T-helper 2 cell treated with Interferon-gamma antibody and Interleukin-4, amounts not matched to agents 5 μg/mL and 100 μg/mL, for 36 hours (primary cell): ENCODE data around the gene SLC25A21.
"Not testable (repeated sequence)": the region's sequence is repeated elsewhere in the genome, so short reads cannot be mapped to it uniquely, and the experiment has no call there.

Experiments used
- DNase-seq: peaks from one replicate; pipeline ENCODE4 v3.0.0; 2021; ENCODE audit warnings: low spot score
- H3K27ac Mint-ChIP-seq: one replicate; pipeline ENCODE4 v1.8.0; 2021; ENCODE audit warnings: mild to moderate bottlenecking, mixed read lengths
- H3K27me3 Mint-ChIP-seq: one replicate; pipeline ENCODE4 v1.8.0; 2021; ENCODE audit warnings: low read depth, mixed read lengths
- H3K36me3 Mint-ChIP-seq: one replicate; pipeline ENCODE4 v1.8.0; 2021; ENCODE audit warnings: low read depth, mixed read lengths
- H3K4me1 Mint-ChIP-seq: one replicate; pipeline ENCODE4 v1.8.0; 2021; ENCODE audit warnings: low read depth, mixed read lengths
- H3K4me3 Mint-ChIP-seq: one replicate; pipeline ENCODE4 v1.8.0; 2022; ENCODE audit warnings: mild to moderate bottlenecking, moderate library complexity, mixed read lengths
- H3K9me3 Mint-ChIP-seq: one replicate; pipeline ENCODE4 v1.8.0; 2021; ENCODE audit warnings: mixed read lengths

The SLC25A21 gene

GRCh38 chr14:37081856-37082255 lies 90.5 kb downstream of the SLC25A21 start:
- H3K4me1 Mint-ChIP-seq, result no peaks in the 10 kb centered on the region
- H3K27me3 Mint-ChIP-seq, result no peaks in the 10 kb centered on the region
- H3K9me3 Mint-ChIP-seq, result peaks cover 6% of the 10 kb centered on the region
- H3K36me3 Mint-ChIP-seq, result no peaks in the 10 kb centered on the region
- DNase-seq, result no peak
- H3K4me3 Mint-ChIP-seq, result no peak overlapping the region
- H3K27ac Mint-ChIP-seq, result no peak overlapping the region

DNA sequence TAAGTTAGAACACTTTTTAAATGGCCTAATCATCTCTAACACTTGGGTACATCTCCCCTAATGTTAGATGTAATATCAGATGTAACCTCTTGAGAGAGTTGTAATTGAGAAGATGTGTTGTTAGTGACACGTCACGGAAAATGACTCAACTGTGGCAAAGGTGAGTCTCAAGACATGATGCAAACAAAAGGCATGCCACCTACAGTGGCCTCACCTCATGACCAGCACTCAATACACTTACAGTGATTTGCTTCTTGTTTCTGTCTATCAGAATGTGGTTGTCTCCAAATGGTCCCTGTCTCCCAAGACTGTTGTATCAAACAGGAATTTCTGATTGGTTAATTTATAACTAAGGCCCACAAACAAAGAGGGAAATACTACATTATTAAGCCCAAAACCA lies 91.2 kb downstream of the SLC25A21 start:
- Mint-ChIP-seq H3K27me3 (no peaks in the 10 kb centered on the region), H3K4me1 (no peaks in the 10 kb centered on the region), H3K4me3 (no peak overlapping the region), H3K27ac (no peak overlapping the region), H3K9me3 (peaks cover 6% of the 10 kb centered on the region), H3K36me3 (no peaks in the 10 kb centered on the region)
- no peak for DNase-seq

DNA sequence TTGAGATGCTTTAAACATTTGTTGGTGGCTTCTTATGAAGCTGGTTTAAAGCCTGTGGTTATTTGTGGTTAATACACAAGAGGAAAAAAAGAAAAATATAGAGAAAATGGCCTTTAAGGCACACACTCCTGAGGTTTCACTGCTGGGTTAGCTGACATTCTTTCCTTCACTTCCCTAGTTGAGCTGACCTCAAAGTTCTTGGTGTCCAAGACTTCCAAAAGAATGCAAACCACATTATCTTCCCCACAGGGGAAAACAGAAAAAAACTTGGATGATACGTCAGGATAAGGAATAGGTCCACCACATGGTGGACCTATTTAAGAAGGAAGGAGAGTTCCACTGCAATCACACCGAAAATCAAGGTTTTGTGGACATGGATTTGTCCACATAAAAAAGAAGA lies 94.3 kb downstream of the SLC25A21 start:
- Mint-ChIP-seq H3K9me3 (peaks cover 11% of the 10 kb centered on the region), H3K27ac (no peak overlapping the region), H3K36me3 (no peaks in the 10 kb centered on the region), H3K4me1 (no peaks in the 10 kb centered on the region), H3K27me3 (no peaks in the 10 kb centered on the region), H3K4me3 (no peak overlapping the region)
- DNase-seq, result no peak

GRCh38 chr14:37074320-37074719 lies 98.1 kb downstream of the SLC25A21 start:
- not testable (repeated sequence) for H3K4me3 Mint-ChIP-seq, H3K27ac Mint-ChIP-seq, H3K36me3 Mint-ChIP-seq, H3K9me3 Mint-ChIP-seq, H3K4me1 Mint-ChIP-seq, DNase-seq, H3K27me3 Mint-ChIP-seq

GRCh38 chr14:37063467-37064240 lies 108.8 kb downstream of the SLC25A21 start:
- no peaks in the 10 kb centered on the region for H3K4me1 Mint-ChIP-seq
- DNase-seq, result no peak
- peaks cover 8% of the 10 kb centered on the region for H3K9me3 Mint-ChIP-seq
- no peaks in the 10 kb centered on the region for H3K27me3 Mint-ChIP-seq
- H3K27ac Mint-ChIP-seq, result no peak overlapping the region
- H3K36me3 Mint-ChIP-seq, result no peaks in the 10 kb centered on the region
- no peak overlapping the region for H3K4me3 Mint-ChIP-seq

DNA sequence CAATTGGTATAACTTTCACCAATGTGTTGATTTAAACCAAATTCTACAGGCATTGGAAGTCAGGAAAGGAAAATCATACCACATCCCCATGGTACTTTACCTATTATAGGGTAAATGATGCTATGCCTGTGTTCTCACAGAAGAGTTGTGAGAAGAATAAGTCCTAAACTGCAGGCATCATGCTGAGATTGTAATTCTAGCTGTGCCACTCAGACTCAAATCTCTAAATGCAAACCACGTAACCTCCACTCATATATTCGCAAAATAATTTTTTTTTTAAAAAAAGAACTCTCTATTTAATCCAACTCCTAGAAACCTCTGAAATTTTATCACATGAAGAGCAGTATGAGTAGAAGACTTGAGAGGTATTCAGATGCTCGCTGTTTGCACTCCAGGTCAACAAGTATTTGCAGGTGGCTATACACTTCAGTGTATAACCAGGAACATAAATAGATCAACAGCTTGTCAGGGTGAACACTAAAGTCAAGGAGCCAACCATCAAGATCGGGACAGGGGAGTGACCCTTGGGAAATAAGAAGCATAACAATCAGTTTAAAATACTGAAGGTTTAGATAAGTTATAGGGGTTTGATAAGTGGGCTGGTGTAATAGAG lies 110.1 kb downstream of the SLC25A21 start:
- DNase-seq, result no peak
- H3K4me3 Mint-ChIP-seq, result no peak overlapping the region
- H3K36me3 Mint-ChIP-seq, result no peaks in the 10 kb centered on the region
- no peaks in the 10 kb centered on the region for H3K4me1 Mint-ChIP-seq
- H3K9me3 Mint-ChIP-seq, result peaks cover 7% of the 10 kb centered on the region
- H3K27ac Mint-ChIP-seq, result no peak overlapping the region
- no peaks in the 10 kb centered on the region for H3K27me3 Mint-ChIP-seq

DNA sequence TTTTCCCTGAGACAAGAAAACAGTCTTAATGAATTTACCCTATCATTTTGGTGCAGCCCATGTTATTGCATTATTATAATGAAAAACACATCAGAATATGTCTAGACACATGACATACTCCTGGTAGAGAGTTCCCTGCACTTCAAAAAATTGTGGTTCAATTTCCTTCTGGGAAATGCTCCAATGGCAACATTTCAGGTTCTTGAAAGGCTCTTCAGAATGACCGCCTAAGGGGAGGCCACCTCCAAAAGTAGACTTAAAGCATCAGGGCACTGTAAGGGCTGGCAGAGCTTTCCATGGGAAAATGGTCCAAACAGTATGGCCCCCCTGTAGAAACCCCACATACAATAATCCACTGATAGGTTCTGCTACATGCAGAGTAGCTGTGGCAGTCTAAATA lies 110.7 kb downstream of the SLC25A21 start:
- H3K9me3 Mint-ChIP-seq, result peaks cover under 1% of the 10 kb centered on the region
- no peaks in the 10 kb centered on the region for H3K27me3 Mint-ChIP-seq
- no peaks in the 10 kb centered on the region for H3K36me3 Mint-ChIP-seq
- no peak overlapping the region for H3K4me3 Mint-ChIP-seq
- no peaks in the 10 kb centered on the region for H3K4me1 Mint-ChIP-seq
- no peak overlapping the region for H3K27ac Mint-ChIP-seq
- no peak for DNase-seq

- DNase-seq, result no peak
- no peak overlapping the region for H3K27ac Mint-ChIP-seq
- peaks cover 3% of the 10 kb centered on the region for H3K9me3 Mint-ChIP-seq
- no peaks in the 10 kb centered on the region for H3K36me3 Mint-ChIP-seq
- no peak overlapping the region for H3K4me3 Mint-ChIP-seq
- H3K27me3 Mint-ChIP-seq, result no peaks in the 10 kb centered on the region
- no peaks in the 10 kb centered on the region for H3K4me1 Mint-ChIP-seq
These were observed 111.7 kb downstream of the SLC25A21 start for GRCh38 chr14:37060496-37061260.

DNA sequence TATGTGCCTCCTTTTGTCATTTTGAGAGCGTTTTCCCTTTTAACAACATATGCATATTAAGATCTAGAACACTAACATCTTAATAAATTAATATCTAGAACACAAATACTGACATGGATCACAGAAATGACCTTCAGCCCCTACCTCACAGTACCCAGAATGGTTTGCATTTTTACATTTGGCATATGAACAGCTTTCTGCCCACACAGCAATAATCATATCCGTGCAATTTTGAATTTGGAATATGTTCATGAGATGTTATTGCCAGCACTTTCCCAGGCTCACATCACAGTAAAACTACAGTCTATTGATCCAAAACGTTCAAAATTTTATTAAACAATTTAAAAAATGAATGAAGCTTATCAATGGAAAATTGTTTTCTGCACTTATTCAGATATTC lies 114.6 kb downstream of the SLC25A21 start:
- H3K9me3 Mint-ChIP-seq, result peaks cover 7% of the 10 kb centered on the region
- no peaks in the 10 kb centered on the region for H3K27me3 Mint-ChIP-seq
- no peak for DNase-seq
- no peak overlapping the region for H3K4me3 Mint-ChIP-seq
- no peaks in the 10 kb centered on the region for H3K4me1 Mint-ChIP-seq
- no peak overlapping the region for H3K27ac Mint-ChIP-seq
- no peaks in the 10 kb centered on the region for H3K36me3 Mint-ChIP-seq

DNA sequence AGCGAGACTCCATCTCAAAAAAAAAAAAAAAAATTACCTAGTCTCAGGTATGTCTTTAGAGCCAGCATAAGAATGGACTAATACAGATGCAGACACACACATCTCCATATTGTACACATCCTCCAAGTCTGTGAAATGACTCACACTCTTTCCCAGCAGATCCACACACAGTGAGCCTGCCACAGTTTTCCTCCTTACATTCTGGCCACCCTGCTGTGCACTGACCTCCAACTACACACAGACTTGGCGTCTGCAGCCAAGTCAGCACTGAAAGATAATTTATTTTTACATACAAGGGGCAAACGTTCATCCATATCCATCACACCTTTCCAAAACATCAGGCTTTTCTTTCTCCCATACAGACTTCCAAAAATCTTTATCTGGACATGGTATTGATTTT lies 115.9 kb downstream of the SLC25A21 start:
- no peak for DNase-seq
- Mint-ChIP-seq H3K4me1 (no peaks in the 10 kb centered on the region), H3K36me3 (no peaks in the 10 kb centered on the region), H3K4me3 (no peak overlapping the region), H3K9me3 (peaks cover 7% of the 10 kb centered on the region), H3K27ac (no peak overlapping the region), H3K27me3 (no peaks in the 10 kb centered on the region)

DNA sequence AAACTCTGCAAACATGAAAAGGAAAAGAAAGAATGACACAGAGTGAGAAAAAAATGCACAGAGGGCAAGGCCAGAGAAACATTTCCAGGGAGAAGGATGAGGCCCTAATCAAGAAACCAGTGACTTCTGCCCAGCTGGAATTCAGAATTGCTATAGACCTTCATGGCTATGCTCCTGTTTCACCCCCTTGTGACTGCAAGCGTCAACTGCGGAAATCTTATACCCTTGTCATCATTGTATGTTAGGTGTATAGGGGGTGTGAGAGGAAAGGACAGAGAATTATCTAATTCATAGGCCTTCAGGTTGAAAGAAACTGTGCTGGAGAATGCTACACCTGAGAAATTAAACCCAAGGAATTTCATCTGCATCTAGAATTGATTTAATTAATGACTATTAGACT lies 117.5 kb downstream of the SLC25A21 start:
- H3K4me1 Mint-ChIP-seq, result no peaks in the 10 kb centered on the region
- DNase-seq, result no peak
- H3K27ac Mint-ChIP-seq, result no peak overlapping the region
- H3K9me3 Mint-ChIP-seq, result peaks cover 14% of the 10 kb centered on the region
- no peak overlapping the region for H3K4me3 Mint-ChIP-seq
- no peaks in the 10 kb centered on the region for H3K36me3 Mint-ChIP-seq
- no peaks in the 10 kb centered on the region for H3K27me3 Mint-ChIP-seq

GRCh38 chr14:37054144-37054543 lies 118.3 kb downstream of the SLC25A21 start:
- Mint-ChIP-seq H3K4me3 (no peak overlapping the region), H3K27ac (no peak overlapping the region), H3K36me3 (no peaks in the 10 kb centered on the region), H3K27me3 (no peaks in the 10 kb centered on the region), H3K9me3 (peaks cover 14% of the 10 kb centered on the region), H3K4me1 (no peaks in the 10 kb centered on the region)
- DNase-seq, result no peak

DNA sequence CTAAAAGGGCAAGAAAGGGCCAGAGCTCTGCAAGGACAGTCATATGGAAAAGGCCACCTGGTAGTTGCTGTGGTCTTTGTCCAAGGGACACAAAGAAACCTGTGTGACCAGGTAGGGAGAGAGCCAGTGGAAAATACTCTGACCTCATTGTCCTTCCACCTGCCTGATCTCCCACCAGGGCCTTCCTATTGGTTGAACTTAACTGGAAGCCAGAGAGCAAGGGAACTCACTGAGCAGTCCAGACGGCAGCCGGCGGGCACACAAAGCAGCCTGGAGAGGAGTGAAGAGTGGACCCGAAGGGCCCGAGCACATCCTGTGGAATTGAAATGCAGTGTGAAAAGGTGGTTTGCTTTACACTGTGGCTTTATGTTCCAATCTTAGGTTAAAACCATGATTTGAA lies 120.7 kb downstream of the SLC25A21 start:
- Mint-ChIP-seq H3K4me1 (no peaks in the 10 kb centered on the region), H3K27ac (no peak overlapping the region), H3K4me3 (no peak overlapping the region), H3K9me3 (peaks cover 13% of the 10 kb centered on the region), H3K36me3 (no peaks in the 10 kb centered on the region), H3K27me3 (no peaks in the 10 kb centered on the region)
- DNase-seq, result no peak

GRCh38 chr14:37051153-37051552 lies 121.3 kb downstream of the SLC25A21 start:
- Mint-ChIP-seq H3K36me3 (no peaks in the 10 kb centered on the region), H3K9me3 (peaks cover 10% of the 10 kb centered on the region)

More at GRCh38 chr14:37051153-37051552, 121.3 kb downstream of the SLC25A21 start:
- no peak for DNase-seq
- H3K4me3 Mint-ChIP-seq, result no peak overlapping the region
- no peaks in the 10 kb centered on the region for H3K4me1 Mint-ChIP-seq
- H3K27ac Mint-ChIP-seq, result no peak overlapping the region
- no peaks in the 10 kb centered on the region for H3K27me3 Mint-ChIP-seq
